HG03565 (cell line): ENCODE measurements around the gene PSMB2.
"Not testable (repeated sequence)": the region's sequence is repeated elsewhere in the genome, so short reads cannot be mapped to it uniquely, and the experiment has no call there.

Source experiments
- ATAC-seq: cut with Tn5 transposase; IDR thresholded peaks from one replicate; pipeline ENCODE4 v1.9.1; 2021; ENCODE audit warnings: mild to moderate bottlenecking, moderate library complexity; ENCODE audit not compliant: unreplicated experiment

Gene PSMB2

DNA sequence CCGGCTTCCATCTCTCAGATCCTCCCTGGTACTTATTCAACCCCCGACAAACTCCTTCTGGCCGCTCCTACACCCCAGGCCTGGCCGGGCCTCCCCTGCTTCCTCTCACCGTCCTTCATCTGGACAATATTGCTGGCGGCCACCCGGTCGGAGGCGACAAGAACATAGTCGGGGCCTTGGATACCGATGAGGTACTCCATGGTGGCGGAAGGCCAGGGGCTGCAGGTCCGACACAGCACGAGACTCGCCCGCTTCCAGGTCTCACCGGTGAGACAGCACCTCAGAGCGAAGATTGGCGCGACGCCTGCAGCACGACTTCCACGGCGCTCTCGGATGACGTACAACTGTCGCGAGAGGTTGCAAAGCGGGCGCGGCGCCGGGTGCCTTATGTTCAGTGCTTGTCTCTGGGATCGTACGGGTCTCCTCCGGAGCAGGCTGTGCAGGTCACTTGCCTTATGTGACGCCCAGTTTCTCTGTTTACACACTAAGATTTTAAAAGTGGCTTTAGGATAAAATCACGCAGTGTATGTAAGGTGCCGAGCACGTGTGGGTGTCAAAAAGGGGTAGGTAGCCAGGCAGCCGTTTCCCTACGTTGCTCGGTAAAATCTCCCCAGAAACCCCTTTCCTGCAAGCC, at the start of gene PSMB2:
PSMB2 (minus strand) TSS at position 294 of the 634 bp plus-strand sequence; CDS start at position 200, 94 bp downstream.
- ATAC-seq: peak; percentile 75

DNA sequence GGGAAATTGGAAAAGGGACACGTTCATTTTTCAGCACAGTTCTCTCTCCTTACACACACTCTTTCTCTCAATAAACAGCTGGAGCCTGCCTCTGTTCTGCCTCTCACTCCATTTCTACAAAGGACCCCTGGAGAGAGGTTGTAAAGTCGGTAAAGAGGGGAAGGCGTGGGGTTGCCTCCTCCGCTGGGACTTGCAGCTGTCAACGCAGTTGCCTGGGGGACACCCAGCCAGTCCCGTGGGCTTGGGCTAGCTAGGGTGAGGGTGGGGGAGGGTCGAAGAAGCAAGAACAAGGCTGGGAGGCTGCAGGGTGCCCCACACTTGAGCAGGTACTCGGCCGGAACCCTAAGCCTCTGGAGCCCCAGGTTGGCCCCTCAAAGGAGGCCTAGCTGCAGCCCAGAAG, 49.8 kb upstream of the PSMB2 start:
- ATAC-seq: no peak

DNA sequence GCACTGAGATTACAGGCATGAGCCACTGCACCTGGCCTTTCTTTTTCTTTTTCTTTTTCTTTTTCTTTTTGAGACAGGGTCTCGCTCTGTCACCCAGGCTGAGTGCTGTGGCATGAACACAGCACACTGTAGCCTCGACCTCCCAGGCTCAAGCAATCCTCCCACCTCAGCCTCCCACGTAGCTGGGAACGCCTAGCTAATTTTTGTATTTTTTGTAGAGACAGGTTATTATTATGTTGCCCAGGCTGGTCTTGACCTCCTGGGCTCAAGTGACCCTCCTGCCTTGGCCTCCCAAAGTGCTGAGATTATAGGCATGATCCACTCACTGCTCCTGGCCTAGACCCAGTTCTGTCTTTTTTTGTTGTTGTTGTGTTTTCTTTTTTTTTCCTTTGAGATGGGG, 48.8 kb upstream of the PSMB2 start:
- not testable (repeated sequence) for ATAC-seq

DNA sequence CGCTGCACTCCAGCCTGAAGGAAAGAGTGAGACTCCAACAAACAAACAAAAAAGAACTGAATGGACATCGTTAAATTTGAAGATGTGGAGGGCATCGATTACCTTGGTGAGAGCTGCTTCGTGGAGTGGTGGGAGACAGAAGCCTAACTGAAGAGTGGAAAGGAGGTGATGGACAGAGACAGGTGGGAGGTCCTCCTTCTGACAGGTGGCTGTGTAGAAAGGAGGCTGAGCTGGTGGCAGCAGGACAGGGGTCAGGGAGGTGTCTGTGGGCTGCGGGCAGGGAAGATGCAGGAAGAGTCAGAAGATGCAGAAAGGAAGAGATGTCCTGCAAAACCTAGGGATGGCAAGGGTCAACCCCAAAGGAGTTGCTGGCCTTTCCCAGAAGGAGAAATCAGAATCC, 46.8 kb upstream of the PSMB2 start:
- ATAC-seq: no peak

DNA sequence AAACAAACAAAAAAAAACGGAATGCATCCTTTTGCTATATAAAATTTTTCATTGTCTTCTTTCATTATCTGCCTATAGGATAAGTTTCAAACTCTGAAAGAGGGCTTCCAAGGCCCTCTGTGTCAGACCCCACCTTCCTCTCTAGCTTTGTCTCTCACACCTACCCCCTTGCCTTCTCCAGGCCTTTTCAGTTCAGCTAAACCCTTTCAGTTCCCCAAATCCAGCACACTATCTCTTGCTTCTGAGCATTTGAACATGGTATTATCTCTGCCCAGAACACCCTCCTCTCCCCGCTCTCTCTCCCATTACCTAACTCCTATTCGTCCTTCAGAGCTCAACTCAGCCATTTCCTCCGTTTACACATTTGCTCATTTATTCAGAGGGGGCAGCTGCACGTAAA, 41.7 kb upstream of the PSMB2 start:
- no peak for ATAC-seq

DNA sequence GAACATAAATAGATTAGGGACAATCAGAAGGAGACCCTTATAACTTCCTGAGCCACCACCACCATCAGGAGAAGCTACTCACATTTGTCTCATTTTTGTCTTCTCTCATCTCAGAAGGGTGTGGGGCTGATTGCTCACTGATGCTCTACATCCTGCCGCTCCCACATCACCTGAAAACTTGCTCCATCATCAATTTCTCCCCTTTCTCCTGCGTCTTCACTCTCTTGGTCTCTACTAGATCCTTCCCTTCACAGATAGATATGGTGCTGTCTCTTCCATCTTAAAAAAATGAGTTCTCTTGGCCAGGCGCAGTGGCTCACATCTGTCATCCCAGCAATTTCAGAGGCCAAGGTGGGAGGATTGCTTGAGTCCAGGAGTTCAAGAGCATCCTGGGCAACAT, 38.9 kb upstream of the PSMB2 start:
- ATAC-seq: no peak

DNA sequence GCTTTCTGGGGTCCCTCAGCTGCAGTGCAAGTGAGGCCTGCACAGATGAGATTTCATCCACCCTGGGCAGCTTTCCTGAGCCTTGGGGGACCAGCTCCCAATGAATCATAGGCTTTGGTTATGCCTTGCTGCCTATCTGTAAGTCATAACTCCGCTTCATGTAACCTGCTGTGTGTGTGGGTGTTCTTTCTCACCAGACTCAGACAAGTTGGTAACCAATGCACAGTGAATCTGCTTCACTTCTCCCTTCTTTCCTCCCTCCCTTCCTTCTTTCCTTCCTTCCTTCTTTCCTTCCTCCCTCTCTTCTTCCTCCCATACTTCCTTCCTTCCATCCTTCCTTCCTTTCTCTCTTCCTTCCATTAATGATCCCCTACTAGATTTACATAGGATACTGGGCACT, 34.4 kb upstream of the PSMB2 start:
- ATAC-seq: no peak

DNA sequence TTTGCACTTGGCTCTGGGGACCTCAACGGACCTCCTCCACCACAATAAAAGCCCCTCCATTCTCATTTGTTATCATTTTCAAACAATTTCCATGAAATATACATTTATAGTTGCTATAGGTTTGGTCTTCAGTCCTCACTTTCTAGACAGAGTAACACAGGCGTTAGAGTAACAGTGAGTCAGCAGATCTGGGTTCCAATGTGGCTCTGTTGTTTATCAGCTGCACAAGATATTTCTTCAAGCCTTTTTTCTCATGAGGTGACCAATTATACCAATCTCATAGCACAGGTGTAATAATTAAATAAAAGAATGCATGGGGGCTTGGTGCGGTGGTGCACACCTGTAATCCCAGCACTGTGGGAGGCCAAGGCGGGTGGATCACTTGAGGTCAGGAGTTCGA, 32.8 kb upstream of the PSMB2 start:
- ATAC-seq: no peak

DNA sequence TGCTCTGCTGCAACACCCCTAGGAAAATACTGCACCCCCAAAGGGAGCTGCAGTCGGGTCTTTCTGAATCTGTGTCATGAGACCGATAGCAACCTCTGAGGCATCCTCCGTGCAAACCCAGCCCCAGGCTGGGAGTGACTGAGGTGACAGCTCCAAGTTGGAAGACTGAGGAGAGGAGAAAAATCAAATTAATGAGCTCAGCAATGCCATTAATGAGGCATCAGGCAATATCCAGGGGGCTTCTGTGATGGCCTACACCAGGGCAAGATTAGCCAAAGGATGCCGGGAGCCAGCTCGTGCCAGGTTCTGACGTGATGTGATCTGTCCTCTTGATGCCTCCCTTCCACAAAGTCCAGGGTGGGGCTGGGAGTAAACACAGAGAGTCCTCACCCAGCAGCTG, 30.8 kb upstream of the PSMB2 start:
- no peak for ATAC-seq

DNA sequence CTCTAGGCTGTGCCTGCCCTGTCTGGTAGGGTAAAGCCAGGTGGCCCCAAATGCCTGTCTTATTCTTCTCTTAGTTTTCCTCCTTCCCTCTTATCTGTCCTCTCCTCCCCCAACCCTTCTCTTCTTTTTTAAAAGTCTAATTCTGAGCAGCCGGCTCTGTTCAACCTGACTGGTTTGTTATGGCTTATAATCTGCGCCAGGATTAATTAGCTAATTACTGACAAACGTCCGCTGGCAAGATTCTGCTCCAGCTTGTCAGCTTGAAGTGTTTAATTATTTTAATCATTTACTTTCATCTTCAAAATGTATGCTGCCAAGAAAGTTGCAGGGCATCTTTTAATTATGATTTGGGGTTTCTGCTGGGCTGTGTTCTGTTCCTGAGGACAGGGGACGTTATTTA, 27.2 kb upstream of the PSMB2 start:
- ATAC-seq: no peak

DNA sequence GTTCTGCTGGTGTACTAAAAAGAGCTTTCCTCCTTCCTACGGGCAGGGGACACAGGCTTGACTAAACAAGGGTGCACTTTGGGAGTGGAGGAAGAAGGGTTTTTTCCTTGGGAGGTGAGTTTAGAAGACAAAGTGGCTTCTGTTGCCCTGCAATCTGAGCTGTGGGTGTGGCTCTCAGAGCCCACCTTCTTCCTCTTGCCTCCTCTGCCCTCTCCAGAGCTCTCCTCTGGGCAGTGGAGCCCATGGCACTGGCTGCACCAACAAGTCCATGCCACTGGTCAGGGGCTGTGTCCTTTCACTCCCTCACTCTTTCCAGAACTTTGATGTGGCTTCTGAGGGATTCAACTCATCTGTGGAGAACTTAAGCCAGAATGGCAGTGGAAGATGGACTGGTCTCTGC, 25.6 kb upstream of the PSMB2 start:
- no peak for ATAC-seq

DNA sequence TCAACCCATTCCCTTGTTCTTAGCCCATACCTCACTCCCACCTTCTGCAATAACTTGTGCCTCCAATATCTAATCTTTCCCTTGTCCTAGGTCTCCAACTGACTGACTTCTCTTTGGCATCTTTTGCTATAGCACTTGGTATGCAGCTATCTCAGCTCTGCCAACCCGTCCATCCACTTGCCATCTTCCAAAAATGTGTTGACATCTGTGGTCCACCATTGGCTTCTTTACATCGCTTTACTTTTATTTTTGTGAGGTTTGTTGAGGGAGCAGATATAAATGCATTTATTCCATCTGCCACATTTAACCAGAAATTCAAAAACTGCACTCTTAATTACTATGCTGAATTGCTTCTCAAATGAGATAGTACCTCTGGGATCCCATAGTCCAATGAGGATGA, 24.9 kb upstream of the PSMB2 start:
- no peak for ATAC-seq

DNA sequence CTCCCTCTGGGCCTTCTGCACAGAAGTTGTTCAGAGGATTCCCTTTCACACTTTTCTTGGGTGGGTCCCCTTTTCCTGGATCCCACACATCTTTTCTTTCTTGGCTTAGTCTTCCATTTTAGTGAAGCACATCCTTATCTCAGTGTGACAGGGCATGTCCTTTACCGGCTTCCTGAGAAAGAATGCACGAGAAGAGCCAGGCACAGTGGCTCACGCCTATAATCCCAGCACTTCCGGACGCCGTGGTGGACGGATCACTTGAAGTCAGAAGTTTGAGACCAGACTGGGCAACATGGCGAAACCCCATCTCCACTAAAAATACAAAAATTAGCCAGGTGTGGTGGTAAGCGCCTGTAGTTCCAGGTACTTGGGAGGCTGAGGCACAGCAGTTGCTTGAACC, 22.1 kb upstream of the PSMB2 start:
- ATAC-seq: no peak

DNA sequence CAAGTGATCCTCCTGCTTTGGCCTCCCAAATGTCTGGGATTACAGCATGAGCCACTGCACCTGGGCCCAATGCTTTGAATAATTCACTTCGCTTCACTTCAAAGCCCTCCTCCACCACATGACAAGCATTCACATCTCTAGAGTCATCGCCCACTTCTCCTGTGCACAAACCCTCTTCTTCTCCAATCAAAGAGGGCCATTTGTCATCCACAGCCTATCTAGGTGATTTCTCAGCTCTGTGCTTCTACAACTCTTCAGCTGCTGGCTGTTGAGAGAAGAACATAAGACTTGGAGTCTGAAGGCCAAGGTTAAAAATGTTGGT, 20.1 kb upstream of the PSMB2 start:
- ATAC-seq: no peak

DNA sequence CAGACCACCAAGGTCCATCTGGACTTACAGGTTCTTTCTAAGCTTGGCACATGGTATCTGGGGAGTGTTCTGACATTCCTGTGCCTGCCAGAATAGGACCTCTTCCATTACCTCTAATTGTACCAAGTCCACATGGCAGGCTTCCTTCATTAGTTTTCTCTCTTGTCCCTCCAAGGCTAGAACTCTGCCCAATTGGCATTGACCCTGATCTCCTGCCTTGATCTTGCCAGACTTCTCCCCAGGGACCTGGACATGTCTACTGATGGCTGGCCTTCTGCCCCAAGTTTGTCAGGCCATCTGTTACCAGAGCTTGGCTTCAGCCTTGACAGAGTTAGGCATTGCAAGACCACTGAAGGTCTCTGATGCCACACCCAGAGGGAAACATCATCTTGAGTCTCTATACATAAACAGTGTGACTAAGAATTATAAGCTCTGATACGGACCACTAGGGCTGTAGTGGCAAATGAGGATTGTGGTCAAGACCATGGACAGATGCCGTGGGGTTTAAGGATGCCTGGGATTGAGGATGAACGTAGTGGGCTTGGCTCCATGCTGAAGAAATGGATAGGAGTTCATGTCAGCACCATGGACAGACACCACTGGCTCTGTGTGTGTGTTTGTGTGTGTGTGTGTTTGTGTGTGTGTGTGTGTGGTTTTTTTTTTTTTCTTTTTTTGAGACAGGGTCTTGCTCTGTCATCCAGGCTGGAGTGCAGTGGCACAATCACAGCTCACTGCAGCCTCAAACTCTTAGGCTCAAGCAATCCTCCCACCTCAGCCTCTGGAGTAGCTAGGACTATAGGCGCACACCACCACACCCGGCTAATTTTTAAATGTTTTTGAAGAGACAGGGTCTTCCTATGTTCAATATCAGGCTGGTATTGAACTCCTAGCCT, 19.5 kb upstream of the PSMB2 start:
- no peak for ATAC-seq

DNA sequence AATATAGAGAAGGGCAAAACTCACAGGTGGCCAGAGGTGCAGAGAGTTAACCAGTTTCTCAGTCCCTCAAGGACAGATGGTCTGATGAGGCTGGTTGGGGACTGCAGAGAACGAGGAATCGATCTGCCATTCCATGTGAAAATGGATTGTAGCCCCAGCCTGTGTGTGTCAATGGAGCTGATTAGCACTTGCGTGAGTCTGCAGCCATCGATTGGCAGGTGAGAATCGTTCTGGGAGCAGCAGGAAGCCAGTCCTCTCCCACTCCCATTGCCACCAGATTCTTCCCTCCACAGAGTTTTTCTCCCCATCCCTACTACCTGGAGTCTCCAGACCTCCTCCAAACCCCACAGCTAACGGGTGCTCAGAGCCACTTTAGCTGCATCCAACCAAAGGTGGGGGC, 18.3 kb upstream of the PSMB2 start:
- ATAC-seq: no peak

DNA sequence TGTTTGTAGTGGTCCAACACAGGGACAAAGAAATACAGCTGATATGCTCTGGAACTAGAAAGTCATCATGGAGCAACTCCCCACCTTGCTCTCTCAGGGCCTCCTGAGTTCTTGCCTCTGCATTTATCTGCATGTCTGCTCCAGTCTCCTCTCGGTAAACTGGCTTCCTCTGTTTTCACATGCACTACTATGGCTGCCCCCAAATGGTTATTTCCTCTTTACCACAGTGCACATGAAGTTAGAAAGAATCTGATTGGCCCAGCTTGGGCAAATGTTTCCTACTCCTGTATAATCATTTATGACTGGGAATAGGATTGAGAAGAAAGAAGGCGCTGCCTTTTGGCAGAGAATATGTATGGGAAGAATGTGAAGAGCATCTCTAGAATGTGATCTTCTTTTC, 16.5 kb upstream of the PSMB2 start:
- ATAC-seq: no peak

DNA sequence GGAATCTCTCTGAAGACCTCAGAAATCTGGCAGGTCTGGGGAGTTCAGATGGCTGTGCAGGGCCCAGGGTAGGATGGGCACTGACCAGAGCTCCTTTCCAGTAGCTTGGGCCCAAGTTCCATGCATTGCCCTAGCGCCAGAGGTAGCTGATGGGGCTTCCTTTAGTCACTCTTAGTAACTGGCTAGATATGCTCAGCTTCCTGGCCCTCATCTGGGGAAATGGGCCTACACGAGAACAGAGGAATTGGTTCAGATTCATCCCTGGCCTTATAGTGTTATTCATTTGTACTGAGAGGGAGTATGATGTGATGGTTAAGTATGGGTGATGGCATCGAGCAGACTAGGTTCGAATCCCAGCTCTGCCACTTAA, 15.5 kb upstream of the PSMB2 start:
- ATAC-seq: no peak

DNA sequence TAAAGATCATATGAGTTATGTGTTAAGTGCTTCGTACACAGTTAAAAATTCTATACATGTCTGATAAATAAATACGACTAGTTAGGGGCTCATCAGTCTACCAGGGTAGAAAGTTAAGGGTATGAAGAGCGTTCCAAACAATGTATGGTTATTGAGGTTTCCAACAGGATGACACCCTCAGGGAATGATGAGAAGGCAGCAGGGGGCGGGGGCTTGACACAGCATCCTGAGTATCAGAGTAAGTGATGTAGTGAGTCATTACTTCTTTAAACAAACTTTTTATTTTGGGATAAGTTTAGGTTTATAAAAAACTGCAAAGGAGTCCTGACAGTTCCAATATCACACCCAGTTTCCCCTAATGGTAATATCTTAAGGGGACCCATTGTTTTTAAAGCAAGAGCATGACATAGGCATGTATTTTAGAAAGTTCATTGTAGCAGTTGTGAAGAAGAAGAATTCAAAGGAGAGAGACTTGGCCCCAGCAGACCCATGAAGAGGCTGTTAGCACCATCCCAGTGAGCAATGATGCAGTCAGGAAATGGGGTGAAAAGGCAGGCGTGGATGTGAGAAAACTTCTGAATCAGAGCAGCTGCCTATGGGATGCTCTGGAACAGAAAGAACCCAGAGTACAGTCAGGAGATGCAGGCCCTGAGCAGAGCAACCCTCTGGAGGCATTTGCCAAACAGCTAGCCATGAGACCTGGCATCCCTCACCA, 15.0 kb upstream of the PSMB2 start:
- ATAC-seq: no peak

DNA sequence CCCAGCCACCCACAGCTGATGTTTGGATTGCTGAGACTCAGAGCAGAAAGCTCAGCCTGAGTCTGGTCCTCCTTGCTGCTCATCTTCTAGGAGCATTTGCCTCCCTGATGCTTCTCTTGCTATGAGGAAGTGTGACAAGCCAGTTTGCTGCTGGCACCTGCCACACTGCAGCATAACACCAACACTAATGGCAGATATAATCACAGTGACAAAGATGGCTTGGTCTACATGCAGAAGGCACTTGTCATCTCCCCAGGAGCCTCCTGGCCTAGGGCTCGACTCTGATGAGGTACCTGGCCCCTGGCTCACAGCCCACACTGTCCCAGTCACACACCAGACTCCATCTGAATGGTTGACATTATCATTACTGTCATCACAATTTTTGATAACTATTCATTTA, 13.9 kb upstream of the PSMB2 start:
- ATAC-seq: no peak

DNA sequence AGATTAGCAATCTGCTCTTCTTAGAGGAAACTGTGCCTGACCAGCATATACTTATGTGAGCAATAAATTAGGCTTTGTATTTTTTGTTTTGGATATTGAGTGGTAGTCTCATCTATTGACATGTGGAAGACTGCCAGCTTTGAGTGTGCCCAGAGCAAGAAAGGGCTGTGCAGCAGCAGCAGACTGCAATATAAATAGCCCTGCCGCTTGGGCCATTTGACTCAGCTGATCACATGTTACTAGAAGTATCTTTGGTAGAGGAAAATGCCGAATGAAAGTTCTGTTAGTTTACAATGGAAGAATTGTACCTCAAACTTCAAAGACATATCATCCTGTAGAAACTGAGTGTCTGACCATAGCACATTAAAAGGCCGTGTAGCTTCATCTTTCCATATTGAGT, 9.1 kb upstream of the PSMB2 start:
- no peak for ATAC-seq

DNA sequence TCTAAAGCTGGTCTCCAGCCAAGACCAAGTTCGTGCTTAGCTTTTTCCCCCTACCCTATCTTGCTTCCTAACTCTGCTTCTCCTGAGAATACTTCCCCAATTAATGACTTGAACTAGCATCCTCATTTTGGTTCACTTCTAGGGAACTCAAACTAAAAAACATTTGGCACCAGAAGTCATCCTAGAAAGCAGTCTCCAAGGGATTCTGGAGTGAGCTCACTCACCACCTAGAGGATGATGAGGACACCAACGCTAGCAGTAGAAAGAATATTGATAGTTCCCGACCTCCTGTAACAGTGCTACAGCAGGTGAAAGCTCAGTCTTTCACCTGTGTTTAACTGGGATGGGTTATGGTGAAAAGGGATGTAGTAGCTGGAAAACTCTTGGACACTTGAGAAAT, 4.7 kb upstream of the PSMB2 start:
- ATAC-seq: no peak
